GM12873 (cell line): ENCODE results near the gene GAN.
A peak's percentile ranks its signal among the peaks of the same experiment; 100 is the strongest.

Experiments
- CTCF ChIP-seq: IDR thresholded peaks from 2 replicates; pipeline ENCODE4 v1.5.1; 2012; ENCODE audit warnings: low read depth, mild to moderate bottlenecking, moderate library complexity, low read length, control low read depth; ENCODE audit not compliant: insufficient read depth; ENCODE audit errors: missing control alignments

GAN gene

GRCh38 chr16:81357711-81358260, 43.0 kb downstream of the GAN start:
- TF ChIP-seq CTCF = no peak

- no peak for TF ChIP-seq CTCF
These were observed 44.1 kb downstream of the GAN start for GRCh38 chr16:81358860-81359259.

- no peak for TF ChIP-seq CTCF
These were observed 45.4 kb downstream of the GAN start for GRCh38 chr16:81360135-81360534.

- no peak for TF ChIP-seq CTCF
These were observed 51.0 kb downstream of the GAN start for GRCh38 chr16:81365731-81366130.

GRCh38 chr16:81366316-81366932, 51.7 kb downstream of the GAN start:
- peak; percentile 57 for TF ChIP-seq CTCF

- no peak for TF ChIP-seq CTCF
These were observed 53.1 kb downstream of the GAN start for GRCh38 chr16:81367821-81368220.

GRCh38 chr16:81369888-81370504, 55.2 kb downstream of the GAN start:
- no peak for TF ChIP-seq CTCF
